Vagina (tissue), 2 donors: ENCODE results near the gene C6orf52.

Source experiments
- CTCF ChIP-seq, 3 experiments: fragments of 450-650 bp in 2 of 3; fragments of 200-600 bp in 1 of 3; sonication (generic) in 1 of 3; IDR thresholded peaks; one replicate each; pipeline ENCODE4 v1.5.1; 2017 to 2019; ENCODE audit warnings: antibody characterized with exemption in 3 of 3, mild to moderate bottlenecking in 2 of 3, moderate library complexity in 2 of 3
- POLR2A ChIP-seq, 2 donors: fragments of 450-650 bp; IDR thresholded peaks; one replicate each; pipeline ENCODE4 v1.6.1; 2017; ENCODE audit warnings: antibody characterized with exemption in 2 of 2, mild to moderate bottlenecking in 2 of 2, moderate library complexity in 2 of 2
- POLR2AphosphoS5 ChIP-seq, 2 donors: sonication (generic); formaldehyde crosslinking; IDR thresholded peaks; one replicate each; pipeline ENCODE4 v1.9.0; 2017; ENCODE audit warnings: antibody characterized with exemption in 2 of 2, mild to moderate bottlenecking in 2 of 2, low read depth in 1 of 2; ENCODE audit not compliant: insufficient read depth in 1 of 2

DNA sequence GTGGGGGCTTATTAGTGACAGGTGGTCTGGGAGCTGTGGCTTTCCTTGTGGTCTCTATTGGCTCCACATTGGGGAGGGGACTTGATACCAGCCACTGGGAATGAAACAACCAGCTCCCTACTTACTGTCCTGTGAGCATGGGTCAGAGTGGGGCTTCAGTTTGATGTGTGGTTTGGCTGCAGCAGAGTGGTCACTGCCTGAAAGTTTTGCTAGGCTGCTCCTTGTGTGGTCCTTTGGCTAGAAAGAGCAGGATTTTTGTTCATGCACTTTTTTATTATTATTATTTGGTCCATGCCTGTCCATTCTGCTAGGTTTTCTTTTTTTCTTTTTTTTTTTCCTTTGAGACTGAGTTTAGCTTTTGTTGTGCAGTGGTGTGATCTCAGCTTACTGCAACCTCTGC is 45.6 kb upstream of the C6orf52 start:
- no peak for TF ChIP-seq POLR2A (IDR thresholded peaks at IDR 0.05)
- no peak for TF ChIP-seq CTCF (IDR thresholded peaks at IDR 0.05)
- TF ChIP-seq POLR2AphosphoS5 (IDR thresholded peaks at IDR 0.05; ENCODE audit: insufficient read depth in 1 of 2, low read depth in 1 of 2), result no peak
